Astrocyte of the cerebellum (primary cell): ENCODE measurements around the gene NFAT5.
"Not testable (repeated sequence)": the region's sequence is repeated elsewhere in the genome, so short reads cannot be mapped to it uniquely, and the experiment has no call there.

ENCODE experiments used
- DNase-seq: peaks from one replicate; pipeline ENCODE4 v3.0.0-alpha.2; 2011; ENCODE audit warnings: low read depth
- H3K4me3 ChIP-seq: 2 replicates; pipeline ENCODE4 v1.5.1; 2011; ENCODE audit warnings: mild to moderate bottlenecking, low read depth, low read length, moderate library complexity
- CTCF ChIP-seq: IDR thresholded peaks from 2 replicates; pipeline ENCODE4 v1.5.1; 2012; ENCODE audit warnings: low read length, low read depth, moderate library complexity, mild to moderate bottlenecking; ENCODE audit errors: missing control alignments
- in situ Hi-C: cut with HindIII; loops from 2 replicates; pipeline ENCODE4 v1.10.0; 2017; ENCODE audit warnings: low sequenced_read_pairs

Gene NFAT5

GRCh38 chr16:69726313-69727060, 160.7 kb downstream of the NFAT5 start, which contains the start of gene NQO1:
NQO1 (minus strand) TSS chr16:69726560; CDS start chr16:69726439, 121 bp downstream.
- peak; percentile 91 for DNase-seq
- in situ Hi-C loops, result no loop called here

DNA sequence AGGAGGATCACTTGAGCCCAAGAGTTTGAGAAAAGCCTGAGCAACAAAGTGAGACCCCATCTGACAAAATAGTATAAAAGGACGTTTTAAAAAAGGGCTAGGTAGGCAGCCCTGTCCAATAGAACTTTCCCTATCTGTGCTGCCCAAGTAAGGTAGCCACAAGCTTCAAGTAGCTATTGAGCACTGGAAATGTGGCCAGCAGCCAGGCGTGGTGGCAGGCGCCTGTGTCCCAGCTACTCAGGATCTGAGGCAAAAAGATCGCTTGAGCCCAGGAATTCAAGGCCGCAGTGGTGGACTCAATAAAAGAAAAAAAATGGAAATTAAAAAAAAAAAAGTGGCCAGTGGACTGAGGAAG, 162.1 kb downstream of the NFAT5 start:
- no peak overlapping the region for H3K4me3 ChIP-seq
- in situ Hi-C loops, result no loop called here
- TF ChIP-seq CTCF, result no peak
- DNase-seq, result no peak

More at GRCh38 chr16:69726313-69727060, 160.7 kb downstream of the NFAT5 start, which contains the start of gene NQO1:
- TF ChIP-seq CTCF, result no peak
- peak within 1 kb of the TSS; percentile 68 for H3K4me3 ChIP-seq

GRCh38 chr16:69729030-69729429, 163.3 kb downstream of the NFAT5 start:
- in situ Hi-C loops, DNase-seq, H3K4me3 ChIP-seq: not testable (repeated sequence)

- H3K4me3 ChIP-seq, in situ Hi-C loops, DNase-seq: not testable (repeated sequence)
Observed at GRCh38 chr16:69731280-69731679, 165.5 kb downstream of the NFAT5 start.

DNA sequence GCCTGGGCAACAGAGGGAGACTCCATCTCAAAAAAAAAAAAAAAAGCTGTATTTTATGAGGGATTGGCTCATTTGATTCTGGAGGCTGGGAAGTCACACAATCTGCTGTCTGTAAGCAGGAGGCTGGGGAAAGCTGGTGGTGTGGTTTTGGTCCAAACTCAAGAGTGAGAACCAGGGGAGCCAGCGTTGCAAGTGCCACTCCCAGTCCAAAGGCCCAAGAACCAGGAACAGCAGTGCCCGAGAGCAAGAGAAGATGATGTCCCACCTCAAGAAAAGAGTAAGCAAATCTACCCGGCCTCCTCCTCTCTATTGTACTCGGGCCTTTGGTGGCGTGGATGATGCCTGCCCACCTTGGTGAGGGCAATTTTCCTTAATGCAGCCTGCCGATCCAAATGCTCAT, 166.3 kb downstream of the NFAT5 start:
- DNase-seq, result no peak
- no peak overlapping the region for H3K4me3 ChIP-seq
- in situ Hi-C loops, result no loop called here
- no peak for TF ChIP-seq CTCF

GRCh38 chr16:69741519-69741918, 175.8 kb downstream of the NFAT5 start:
- in situ Hi-C loops, result no loop called here
- TF ChIP-seq CTCF, result no peak
- H3K4me3 ChIP-seq, result no peak overlapping the region
- no peak for DNase-seq

- no peak for TF ChIP-seq CTCF
- DNase-seq, result no peak
- in situ Hi-C loops, result no loop called here
- no peak overlapping the region for H3K4me3 ChIP-seq
Observed at GRCh38 chr16:69741951-69742904, 176.5 kb downstream of the NFAT5 start.
